GM21515 (cell line): ENCODE measurements around the gene MYBPC2.
"Not testable (repeated sequence)": the region's sequence is repeated elsewhere in the genome, so short reads cannot be mapped to it uniquely, and the experiment has no call there.

ENCODE experiments used
- ATAC-seq: cut with Tn5 transposase; IDR thresholded peaks from one replicate; pipeline ENCODE4 v1.9.1; 2021; ENCODE audit not compliant: unreplicated experiment

MYBPC2 gene

GRCh38 chr19:50457300-50457699 is 24.6 kb downstream of the MYBPC2 start:
- no peak for ATAC-seq

DNA sequence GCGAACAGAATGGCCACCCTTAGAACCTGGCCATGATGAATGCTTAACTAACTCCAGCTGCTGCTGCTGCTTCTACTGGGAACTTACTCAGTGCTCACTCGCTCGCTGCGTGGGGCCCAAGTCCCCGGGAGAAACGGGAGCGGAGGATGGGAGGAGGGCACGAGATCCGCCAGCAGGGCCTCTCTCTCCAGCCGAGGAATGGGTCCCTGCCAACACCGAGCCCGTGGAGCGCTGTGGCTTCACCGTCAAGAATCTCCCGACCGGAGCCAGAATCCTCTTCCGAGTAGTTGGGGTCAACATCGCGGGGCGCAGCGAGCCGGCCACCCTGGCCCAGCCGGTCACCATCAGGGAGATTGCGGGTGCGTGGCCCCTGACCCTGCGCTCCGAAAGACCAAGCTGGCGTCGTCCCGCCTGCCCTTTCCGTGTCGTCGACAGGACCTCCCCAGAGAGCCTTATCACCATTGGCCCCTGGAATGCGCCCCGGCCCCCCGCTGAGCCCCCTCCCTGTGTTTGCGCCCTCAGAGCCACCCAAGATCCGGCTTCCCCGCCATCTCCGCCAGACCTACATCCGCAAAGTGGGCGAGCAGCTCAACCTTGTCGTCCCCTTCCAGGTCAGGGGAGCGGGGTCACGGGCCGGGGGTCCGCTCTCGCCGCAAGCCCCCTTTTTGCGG is 25.8 kb downstream of the MYBPC2 start:
- no peak for ATAC-seq

DNA sequence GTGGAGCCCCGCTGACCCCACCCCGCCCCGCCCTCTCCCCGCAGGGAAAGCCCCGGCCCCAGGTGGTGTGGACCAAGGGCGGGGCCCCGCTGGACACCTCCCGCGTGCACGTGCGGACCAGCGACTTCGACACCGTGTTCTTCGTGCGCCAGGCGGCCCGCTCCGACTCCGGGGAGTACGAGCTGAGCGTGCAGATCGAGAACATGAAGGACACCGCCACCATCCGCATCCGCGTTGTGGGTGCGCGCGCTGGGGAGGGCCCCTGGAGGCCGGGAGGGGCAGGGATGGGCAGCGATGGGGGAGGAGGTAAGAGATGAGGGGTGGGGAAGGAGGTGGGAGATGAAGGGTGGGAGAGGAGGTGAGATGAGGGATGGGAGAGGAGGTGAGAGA is 26.4 kb downstream of the MYBPC2 start:
- no peak for ATAC-seq

GRCh38 chr19:50459638-50460037 is 26.9 kb downstream of the MYBPC2 start:
- no peak for ATAC-seq

GRCh38 chr19:50460161-50460765 is 27.6 kb downstream of the MYBPC2 start:
- no peak for ATAC-seq

DNA sequence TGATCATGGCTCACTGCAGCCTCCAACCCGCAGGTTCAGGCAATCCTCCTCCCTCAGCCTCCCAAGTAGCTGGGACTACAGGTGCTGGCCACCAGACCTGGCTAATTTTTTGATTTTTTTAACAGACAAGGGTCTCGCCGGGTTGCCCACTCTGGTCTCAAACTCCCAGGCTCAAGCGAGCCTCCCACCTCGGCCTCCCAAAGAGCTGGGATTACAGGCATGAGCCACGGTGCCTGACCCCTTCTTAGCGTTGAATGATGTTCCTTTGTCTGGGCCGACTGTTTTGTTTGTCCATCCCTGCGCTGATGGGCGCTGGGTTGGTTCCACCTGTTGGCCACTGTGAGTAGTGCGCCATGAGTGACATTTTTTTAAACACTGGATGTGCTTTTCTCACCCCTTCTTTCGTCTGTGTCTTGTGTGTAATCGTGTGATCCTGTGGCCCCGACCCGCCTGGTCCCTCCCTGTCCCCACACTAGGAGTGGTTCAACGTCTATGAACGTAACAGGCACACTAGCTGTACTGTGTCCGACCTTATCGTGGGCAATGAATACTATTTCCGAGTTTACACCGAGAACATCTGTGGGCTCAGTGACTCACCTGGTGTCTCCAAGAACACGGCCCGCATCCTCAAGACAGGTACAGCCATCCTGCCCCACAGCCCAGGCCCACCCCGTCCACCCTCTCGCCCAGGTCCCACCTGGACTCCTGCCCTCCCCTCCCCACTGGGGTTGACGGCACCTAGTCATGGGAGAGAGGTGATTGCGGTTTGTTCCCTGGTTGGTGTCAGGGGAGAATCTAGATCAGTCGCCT is 28.6 kb downstream of the MYBPC2 start:
- ATAC-seq = no peak

- ATAC-seq = no peak
Observed at GRCh38 chr19:50462970-50463369, 30.3 kb downstream of the MYBPC2 start.

GRCh38 chr19:50464348-50464747 is 31.7 kb downstream of the MYBPC2 start:
- no peak for ATAC-seq

DNA sequence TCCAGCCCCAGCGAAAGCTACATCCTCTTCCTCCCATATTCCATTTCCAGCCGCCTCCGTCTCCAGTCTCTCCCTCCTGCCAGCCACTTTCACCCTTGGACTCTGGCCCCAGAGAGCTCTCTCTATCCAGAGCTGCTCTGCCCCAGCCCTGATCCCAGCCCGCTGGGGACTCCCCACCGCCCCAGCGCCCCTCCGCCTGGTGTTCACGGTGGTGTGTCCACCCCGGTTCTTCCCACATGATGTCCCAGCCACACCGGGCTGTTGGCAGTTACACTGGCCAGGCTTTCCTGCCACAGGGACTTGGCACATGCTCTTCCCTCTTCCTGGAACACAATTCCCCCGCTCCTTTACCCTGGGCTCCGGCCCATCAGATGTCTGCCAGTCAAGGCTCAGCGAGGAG is 32.3 kb downstream of the MYBPC2 start:
- no peak for ATAC-seq

DNA sequence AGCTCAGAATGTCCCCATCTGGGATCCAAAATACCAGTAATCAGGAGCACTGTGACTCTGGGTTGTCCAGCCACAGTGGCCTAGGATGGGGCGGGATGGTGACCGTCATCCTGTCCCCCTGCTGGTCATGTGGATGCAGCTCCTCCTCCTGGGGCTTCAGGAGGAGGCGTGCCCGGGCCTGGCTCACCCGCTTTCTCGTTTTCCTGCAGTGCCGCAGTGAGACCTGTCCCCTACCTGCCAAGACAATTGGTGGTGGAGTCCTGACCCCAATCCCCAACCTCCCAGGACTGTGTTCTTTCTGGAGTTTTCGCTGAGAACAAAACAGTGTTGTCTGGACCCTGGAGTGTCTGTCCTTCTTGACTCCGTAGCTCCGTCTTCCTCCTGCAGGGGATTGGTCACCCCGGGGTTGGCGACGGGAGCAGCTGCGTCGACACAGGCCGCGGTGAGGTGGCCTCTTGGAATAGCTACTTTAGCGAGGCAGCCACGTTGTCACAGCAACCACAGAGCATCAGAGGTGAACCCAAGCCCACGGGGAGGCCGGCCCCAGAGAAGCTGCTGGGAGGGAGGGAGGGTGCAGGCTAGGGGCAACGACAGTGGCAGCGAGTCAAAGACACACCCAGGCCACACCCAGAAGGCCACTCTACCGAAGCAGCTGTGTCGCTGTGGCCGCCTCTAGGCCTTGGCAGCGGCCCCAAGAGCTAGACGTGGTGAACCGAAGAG is 33.5 kb downstream of the MYBPC2 start:
- ATAC-seq = no peak

- ATAC-seq = no peak
Observed at GRCh38 chr19:50466706-50467039, 34.0 kb downstream of the MYBPC2 start.

GRCh38 chr19:50467566-50467965 is 34.9 kb downstream of the MYBPC2 start:
- no peak for ATAC-seq

GRCh38 chr19:50468818-50469217 is 36.1 kb downstream of the MYBPC2 start:
- no peak for ATAC-seq

GRCh38 chr19:50473336-50473735 is 40.6 kb downstream of the MYBPC2 start:
- ATAC-seq = not testable (repeated sequence)

DNA sequence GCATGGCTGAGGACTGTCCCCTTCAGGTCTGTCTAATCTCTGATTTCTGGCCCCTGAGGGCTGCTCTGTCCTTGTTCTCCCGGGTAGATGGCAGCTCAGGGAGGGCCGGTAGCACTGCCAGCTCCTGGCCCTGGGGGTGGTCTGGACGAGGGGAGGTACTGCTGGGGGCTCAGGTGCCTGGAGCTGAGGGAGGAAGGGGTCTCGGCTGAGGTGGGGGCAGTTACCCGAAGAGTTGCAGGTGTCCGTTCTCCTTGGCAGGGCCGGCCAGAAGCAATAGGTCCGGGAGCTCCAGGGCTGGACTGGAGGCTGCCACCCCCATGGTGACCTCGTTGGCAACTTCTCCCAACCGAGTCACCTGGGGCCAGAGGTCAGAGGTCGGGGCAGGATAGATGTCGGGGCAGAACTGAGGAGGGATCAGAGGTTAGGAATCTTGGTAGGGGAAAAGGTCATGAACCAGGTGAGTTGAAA is 42.4 kb downstream of the MYBPC2 start:
- ATAC-seq = no peak

GRCh38 chr19:50475736-50476223 is 43.1 kb downstream of the MYBPC2 start:
- no peak for ATAC-seq

DNA sequence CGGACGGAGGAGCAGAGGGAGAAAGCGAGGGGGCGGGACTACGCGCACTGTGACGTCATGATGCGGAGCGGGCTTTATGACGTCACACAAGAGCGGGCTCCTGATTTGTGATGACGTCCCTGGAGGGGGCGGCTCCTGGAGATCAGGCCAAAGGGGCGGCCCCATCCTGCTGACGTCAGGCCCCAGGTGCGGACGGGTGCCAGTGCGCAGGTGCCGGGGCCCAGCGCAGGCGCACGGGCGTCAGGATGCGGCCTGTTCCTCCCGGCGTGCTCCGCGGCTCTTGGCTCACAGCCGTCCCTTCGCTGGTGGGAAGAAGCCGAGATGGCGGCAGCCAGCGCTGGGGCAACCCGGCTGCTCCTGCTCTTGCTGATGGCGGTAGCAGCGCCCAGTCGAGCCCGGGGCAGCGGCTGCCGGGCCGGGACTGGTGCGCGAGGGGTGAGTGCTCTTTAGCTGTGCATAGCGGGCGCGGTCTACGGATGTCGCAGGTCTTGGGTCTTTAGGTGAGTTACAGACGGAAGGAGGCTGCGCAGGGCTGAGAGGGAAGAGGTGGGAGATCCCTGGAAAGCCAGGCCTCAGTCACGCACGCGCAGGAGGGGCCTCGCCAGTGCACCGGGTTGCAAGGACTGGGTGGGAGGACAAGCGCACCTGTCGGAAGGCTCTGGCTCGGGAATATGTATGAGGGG is 43.7 kb downstream of the MYBPC2 start, which contains the start of the genes EMC10 and GARIN5A:
EMC10 (plus strand) TSS at position 284 of the 683 bp plus-strand sequence; CDS start at position 322, 38 bp downstream.
GARIN5A (minus strand) TSS at position 625 of the 683 bp plus-strand sequence; CDS start at position 165, 460 bp downstream.
- ATAC-seq = peak; percentile 71

DNA sequence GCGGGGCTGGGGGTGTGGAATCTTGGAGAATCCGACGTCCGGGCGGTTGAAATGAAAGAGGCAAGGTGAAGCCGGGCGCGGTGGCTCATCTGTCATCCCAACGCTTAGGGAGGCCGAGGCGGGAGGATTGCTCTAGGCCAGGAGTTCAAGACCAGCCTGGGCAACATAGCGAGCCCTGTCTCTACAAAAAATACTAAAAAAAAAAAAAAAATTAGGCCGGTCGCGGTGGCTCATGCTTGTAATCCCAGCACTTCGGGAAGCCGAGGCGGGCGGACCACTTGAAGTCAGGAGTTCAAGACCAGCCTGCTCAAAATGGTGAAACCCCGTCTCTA is 44.2 kb downstream of the MYBPC2 start:
- ATAC-seq = no peak

DNA sequence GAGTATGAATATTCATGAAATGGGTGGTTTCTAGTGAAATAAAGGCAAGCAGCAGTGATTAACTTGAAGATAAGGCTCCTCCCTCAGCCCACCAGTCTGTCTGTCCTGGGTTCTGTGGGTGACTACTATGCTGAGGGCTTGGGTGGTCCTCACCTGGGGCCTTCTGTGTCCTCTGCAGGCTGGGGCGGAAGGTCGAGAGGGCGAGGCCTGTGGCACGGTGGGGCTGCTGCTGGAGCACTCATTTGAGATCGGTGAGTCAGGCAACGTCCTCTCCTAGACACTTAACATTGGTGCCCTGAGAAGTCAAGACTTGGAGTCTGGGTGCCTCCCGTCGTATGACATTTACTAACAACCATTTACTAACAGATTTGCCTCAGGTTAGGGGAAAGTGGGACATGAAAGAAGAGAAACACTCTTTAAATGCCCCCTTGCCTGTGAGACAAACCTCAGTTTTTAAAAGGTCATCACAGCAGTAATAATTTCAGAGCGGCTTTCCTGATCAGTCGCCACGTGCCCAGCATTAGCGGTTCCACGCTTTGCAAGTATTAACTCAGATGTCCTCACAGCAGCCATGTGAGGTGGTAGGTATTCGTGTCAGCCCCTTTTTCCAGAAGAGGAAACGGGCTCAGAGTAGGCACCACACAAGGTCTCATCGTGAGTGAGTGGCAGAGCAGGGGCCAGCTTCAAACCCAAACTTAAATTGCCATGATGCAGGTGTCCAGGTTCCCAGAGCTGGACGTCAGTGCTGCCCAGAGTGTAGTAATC is 45.2 kb downstream of the MYBPC2 start:
- ATAC-seq = no peak
